Measurements from ENCODE around the gene CACNA1D. TPM values are rescaled to one million over a fixed set of nuclear protein-coding genes. Genes with fewer than 3 reads are reported as not detected.

The CACNA1D gene
- polyA plus RNA-seq, 4 donors, result 2.2 to 133 (median 6.2) TPM

DNA sequence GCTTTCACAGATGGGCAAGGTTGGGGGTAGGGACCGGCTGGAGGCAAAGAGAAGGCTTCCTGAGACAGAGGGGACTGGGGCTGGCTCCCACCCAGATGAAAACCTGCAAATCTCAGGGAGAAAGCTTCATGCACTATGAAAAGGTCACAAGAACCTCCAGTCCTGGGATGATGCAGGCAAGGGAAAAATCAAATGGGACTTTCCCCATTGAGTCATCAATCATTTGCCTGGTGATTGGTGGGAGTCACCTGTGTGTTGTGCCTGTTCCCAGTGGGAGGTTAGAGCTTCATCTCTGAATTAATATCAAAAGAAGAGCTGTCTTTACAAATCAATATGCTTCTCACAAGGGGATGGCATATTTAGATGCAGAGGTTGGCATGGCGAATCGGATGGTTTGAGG is 49.9 kb downstream of the CACNA1D start:
- Histone ChIP-seq H3K9me3 (ENCODE audit: control insufficient read depth in 2 of 2, insufficient read depth in 1 of 2, low read depth in 1 of 2, low read length in 1 of 2) (no peaks in the 10 kb centered on the region), H3K4me3 (ENCODE audit: low read depth in 1 of 3, low read length in 3 of 3) (no peak overlapping the region), H3K36me3 (ENCODE audit: control insufficient read depth in 3 of 3, insufficient read depth in 2 of 3, low read depth in 1 of 3, low read length in 3 of 3) (peaks cover 0 to 15% (median 0%) of the 10 kb centered on the region in 3 donors), H3K27me3 (ENCODE audit: control insufficient read depth in 3 of 3, insufficient read depth in 3 of 3, low read length in 3 of 3) (no peaks in the 10 kb centered on the region), H3K4me1 (ENCODE audit: control insufficient read depth in 3 of 3, insufficient read depth in 2 of 3, low read depth in 1 of 3, low read length in 2 of 3) (no peaks in the 10 kb centered on the region), H3K27ac (ENCODE audit: low read depth in 1 of 3, low read length in 2 of 3) (no peak overlapping the region)
- FAIRE-seq (no peak), DNase-seq (no peak)
- 93 to 96% (median 95%) methylated on average over 3 of the region's 3 CpGs for WGBS, 3 donors

- 77 to 94% (median 83%) methylated on average over 10 of the region's 10 CpGs for whole genome bisulfite sequencing, 3 donors
- Histone ChIP-seq H3K27me3 (ENCODE audit: control insufficient read depth in 3 of 3, insufficient read depth in 3 of 3, low read length in 3 of 3) (no peaks in the 10 kb centered on the region), H3K4me1 (ENCODE audit: control insufficient read depth in 3 of 3, insufficient read depth in 2 of 3, low read depth in 1 of 3, low read length in 2 of 3) (no peaks in the 10 kb centered on the region), H3K36me3 (ENCODE audit: control insufficient read depth in 3 of 3, insufficient read depth in 2 of 3, low read depth in 1 of 3, low read length in 3 of 3) (peaks cover 0 to 20% (median 0%) of the 10 kb centered on the region in 3 donors), H3K9me3 (ENCODE audit: control insufficient read depth in 2 of 2, insufficient read depth in 1 of 2, low read depth in 1 of 2, low read length in 1 of 2) (no peaks in the 10 kb centered on the region), H3K27ac (ENCODE audit: low read depth in 1 of 3, low read length in 2 of 3) (no peak overlapping the region), H3K4me3 (ENCODE audit: low read depth in 1 of 3, low read length in 3 of 3) (no peak overlapping the region)
- DNase-seq (no peak), FAIRE-seq (no peak)
Observed at GRCh38 chr3:53545310-53545995, 51.0 kb downstream of the CACNA1D start.

GRCh38 chr3:53545996-53546359 is 51.6 kb downstream of the CACNA1D start:
- WGBS, 3 donors, result 71 to 85% (median 83%) methylated on average over 7 of the region's 7 CpGs
- no peak for FAIRE-seq
- Histone ChIP-seq H3K4me3 (ENCODE audit: low read depth in 1 of 3, low read length in 3 of 3) (no peak overlapping the region), H3K4me1 (ENCODE audit: control insufficient read depth in 3 of 3, insufficient read depth in 2 of 3, low read depth in 1 of 3, low read length in 2 of 3) (no peaks in the 10 kb centered on the region), H3K9me3 (ENCODE audit: control insufficient read depth in 2 of 2, insufficient read depth in 1 of 2, low read depth in 1 of 2, low read length in 1 of 2) (no peaks in the 10 kb centered on the region), H3K36me3 (ENCODE audit: control insufficient read depth in 3 of 3, insufficient read depth in 2 of 3, low read depth in 1 of 3, low read length in 3 of 3) (peaks cover 0 to 20% (median 0%) of the 10 kb centered on the region in 3 donors), H3K27ac (ENCODE audit: low read depth in 1 of 3, low read length in 2 of 3) (no peak overlapping the region), H3K27me3 (ENCODE audit: control insufficient read depth in 3 of 3, insufficient read depth in 3 of 3, low read length in 3 of 3) (no peaks in the 10 kb centered on the region)
- no peak for DNase-seq

- H3K27me3 ChIP-seq (ENCODE audit: control insufficient read depth in 3 of 3, insufficient read depth in 3 of 3, low read length in 3 of 3), result no peaks in the 10 kb centered on the region
- 79 to 91% (median 83%) methylated on average over 8 of the region's 8 CpGs for WGBS, 3 donors
- no peak for FAIRE-seq
Observed at GRCh38 chr3:53547327-53547726, 52.9 kb downstream of the CACNA1D start.

DNA sequence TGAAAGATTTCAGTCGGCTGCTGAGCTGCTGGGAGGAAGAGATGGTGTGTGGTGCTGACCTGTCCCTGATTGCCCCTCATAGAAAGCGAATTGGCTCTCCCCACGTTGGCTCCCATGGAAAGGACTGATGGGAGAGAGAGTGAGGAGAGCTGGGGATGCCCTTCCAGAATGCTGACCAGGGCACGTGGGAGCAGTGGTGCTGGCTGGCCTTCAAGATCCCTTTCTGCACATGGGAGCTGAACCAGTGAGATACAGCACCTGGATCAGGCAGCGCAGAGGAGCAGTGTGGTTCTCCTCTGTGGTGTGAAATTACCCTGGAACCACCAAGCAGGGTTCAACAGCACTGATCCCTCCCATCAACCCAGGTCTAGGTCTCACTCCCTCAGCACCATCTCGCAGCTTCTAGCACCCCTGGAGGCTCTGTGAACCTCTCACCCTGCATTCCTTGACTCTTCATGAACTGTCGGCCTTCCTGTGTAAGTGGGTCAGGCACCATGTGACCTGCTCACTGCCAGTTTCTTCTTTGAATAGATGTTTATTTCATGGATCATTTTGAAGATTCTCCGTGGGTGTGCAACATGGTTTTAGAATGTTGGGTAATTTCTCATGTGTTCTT is 55.7 kb downstream of the CACNA1D start:
- no peak overlapping the region for H3K4me3 ChIP-seq (ENCODE audit: low read depth in 1 of 3, low read length in 3 of 3)
- peaks cover 0 to 14% (median 0%) of the 10 kb centered on the region in 3 donors for H3K36me3 ChIP-seq (ENCODE audit: control insufficient read depth in 3 of 3, insufficient read depth in 2 of 3, low read depth in 1 of 3, low read length in 3 of 3)
- no peak for FAIRE-seq
- peaks cover 0 to 11% (median 0%) of the 10 kb centered on the region in 3 donors for H3K4me1 ChIP-seq (ENCODE audit: control insufficient read depth in 3 of 3, insufficient read depth in 2 of 3, low read depth in 1 of 3, low read length in 2 of 3)
- WGBS, 3 donors, result 79 to 87% (median 80%) methylated on average over 8 of the region's 8 CpGs
- no peaks in the 10 kb centered on the region for H3K27me3 ChIP-seq (ENCODE audit: control insufficient read depth in 3 of 3, insufficient read depth in 3 of 3, low read length in 3 of 3)
- H3K27ac ChIP-seq (ENCODE audit: low read depth in 1 of 3, low read length in 2 of 3), result no peak overlapping the region
- DNase-seq, result no peak
- no peaks in the 10 kb centered on the region for H3K9me3 ChIP-seq (ENCODE audit: control insufficient read depth in 2 of 2, insufficient read depth in 1 of 2, low read depth in 1 of 2, low read length in 1 of 2)

More at GRCh38 chr3:53547327-53547726, 52.9 kb downstream of the CACNA1D start:
- Histone ChIP-seq H3K4me3 (ENCODE audit: low read depth in 1 of 3, low read length in 3 of 3) (no peak overlapping the region), H3K27ac (ENCODE audit: low read depth in 1 of 3, low read length in 2 of 3) (no peak overlapping the region), H3K9me3 (ENCODE audit: control insufficient read depth in 2 of 2, insufficient read depth in 1 of 2, low read depth in 1 of 2, low read length in 1 of 2) (no peaks in the 10 kb centered on the region), H3K36me3 (ENCODE audit: control insufficient read depth in 3 of 3, insufficient read depth in 2 of 3, low read depth in 1 of 3, low read length in 3 of 3) (peaks cover 0 to 19% (median 0%) of the 10 kb centered on the region in 3 donors), H3K4me1 (ENCODE audit: control insufficient read depth in 3 of 3, insufficient read depth in 2 of 3, low read depth in 1 of 3, low read length in 2 of 3) (no peaks in the 10 kb centered on the region)
- no peak for DNase-seq

DNA sequence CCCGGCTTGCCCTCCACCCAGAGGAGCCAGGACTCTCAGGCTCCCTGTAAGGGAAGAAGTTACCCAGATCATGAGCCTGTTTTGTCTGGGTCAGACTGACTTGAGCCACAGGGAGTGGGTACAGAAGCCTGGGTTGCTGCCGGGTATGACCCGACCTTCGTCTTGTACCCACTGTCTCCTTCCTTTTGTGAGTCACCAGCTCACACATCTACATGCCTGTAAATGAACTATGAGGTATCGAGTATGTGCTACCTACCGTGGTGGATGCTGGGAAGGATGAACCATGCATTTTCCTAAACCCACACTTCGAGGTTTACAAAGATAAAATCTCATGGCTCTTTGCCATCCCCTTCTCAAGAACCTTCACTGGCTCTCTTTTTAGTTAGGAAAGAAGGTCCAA is 56.9 kb downstream of the CACNA1D start:
- Histone ChIP-seq H3K27me3 (ENCODE audit: control insufficient read depth in 3 of 3, insufficient read depth in 3 of 3, low read length in 3 of 3) (no peaks in the 10 kb centered on the region), H3K27ac (ENCODE audit: low read depth in 1 of 3, low read length in 2 of 3) (no peak overlapping the region), H3K4me1 (ENCODE audit: control insufficient read depth in 3 of 3, insufficient read depth in 2 of 3, low read depth in 1 of 3, low read length in 2 of 3) (peaks cover 0 to 11% (median 0%) of the 10 kb centered on the region in 3 donors), H3K9me3 (ENCODE audit: control insufficient read depth in 2 of 2, insufficient read depth in 1 of 2, low read depth in 1 of 2, low read length in 1 of 2) (no peaks in the 10 kb centered on the region), H3K36me3 (ENCODE audit: control insufficient read depth in 3 of 3, insufficient read depth in 2 of 3, low read depth in 1 of 3, low read length in 3 of 3) (peaks cover 0 to 12% (median 0%) of the 10 kb centered on the region in 3 donors), H3K4me3 (ENCODE audit: low read depth in 1 of 3, low read length in 3 of 3) (no peak overlapping the region)
- WGBS, 3 donors, result 74 to 82% (median 81%) methylated on average over 7 of the region's 7 CpGs
- FAIRE-seq, result no peak
- DNase-seq, result no peak

DNA sequence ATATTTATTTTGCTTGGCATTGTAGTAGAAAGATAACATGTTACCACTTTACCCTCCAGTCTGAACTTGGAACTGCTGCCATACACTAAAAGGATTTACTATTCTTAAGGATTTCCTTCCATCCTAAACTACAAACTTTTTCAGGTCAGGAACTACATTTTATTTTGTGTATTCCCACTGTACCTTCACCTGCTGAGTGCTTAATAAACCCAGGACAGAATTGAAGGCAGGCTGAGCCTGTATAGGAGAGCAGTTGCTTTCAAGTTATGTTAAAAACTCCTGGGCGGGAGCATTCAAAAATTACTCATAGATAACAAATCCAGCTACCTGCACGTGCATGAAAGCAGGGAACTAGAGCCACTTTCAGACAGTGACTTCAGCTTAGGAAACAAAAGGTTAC is 58.3 kb downstream of the CACNA1D start:
- Histone ChIP-seq H3K4me3 (ENCODE audit: low read depth in 1 of 3, low read length in 3 of 3) (no peak overlapping the region), H3K27me3 (ENCODE audit: control insufficient read depth in 3 of 3, insufficient read depth in 3 of 3, low read length in 3 of 3) (no peaks in the 10 kb centered on the region), H3K36me3 (ENCODE audit: control insufficient read depth in 3 of 3, insufficient read depth in 2 of 3, low read depth in 1 of 3, low read length in 3 of 3) (peaks cover 0 to 9% (median 0%) of the 10 kb centered on the region in 3 donors), H3K4me1 (ENCODE audit: control insufficient read depth in 3 of 3, insufficient read depth in 2 of 3, low read depth in 1 of 3, low read length in 2 of 3) (peaks cover 0 to 11% (median 0%) of the 10 kb centered on the region in 3 donors), H3K27ac (ENCODE audit: low read depth in 1 of 3, low read length in 2 of 3) (no peak overlapping the region), H3K9me3 (ENCODE audit: control insufficient read depth in 2 of 2, insufficient read depth in 1 of 2, low read depth in 1 of 2, low read length in 1 of 2) (no peaks in the 10 kb centered on the region)
- peak; percentile 20 to 38 for DNase-seq
- 19 to 41% (median 41%) methylated on average over 2 of the region's 2 CpGs for WGBS, 3 donors
- FAIRE-seq, result no peak

- FAIRE-seq (no peak), DNase-seq (no peak)
- Histone ChIP-seq H3K9me3 (ENCODE audit: control insufficient read depth in 2 of 2, insufficient read depth in 1 of 2, low read depth in 1 of 2, low read length in 1 of 2) (no peaks in the 10 kb centered on the region), H3K27ac (ENCODE audit: low read depth in 1 of 3, low read length in 2 of 3) (no peak overlapping the region), H3K36me3 (ENCODE audit: control insufficient read depth in 3 of 3, insufficient read depth in 2 of 3, low read depth in 1 of 3, low read length in 3 of 3) (peaks cover 0 to 9% (median 0%) of the 10 kb centered on the region in 3 donors), H3K27me3 (ENCODE audit: control insufficient read depth in 3 of 3, insufficient read depth in 3 of 3, low read length in 3 of 3) (no peaks in the 10 kb centered on the region), H3K4me3 (ENCODE audit: low read depth in 1 of 3, low read length in 3 of 3) (no peak overlapping the region), H3K4me1 (ENCODE audit: control insufficient read depth in 3 of 3, insufficient read depth in 2 of 3, low read depth in 1 of 3, low read length in 2 of 3) (peaks cover 0 to 11% (median 0%) of the 10 kb centered on the region in 3 donors)
- 59 to 76% (median 67%) methylated on average over 5 of the region's 5 CpGs for WGBS, 3 donors
Observed at GRCh38 chr3:53553200-53553599, 58.8 kb downstream of the CACNA1D start.
